Left kidney (tissue), 8 donors: ENCODE measurements around the gene ARL14EP. TPM values are rescaled to one million over a fixed set of nuclear protein-coding genes. Genes with fewer than 3 reads are reported as not detected.
A peak's percentile ranks its signal among the peaks of the same experiment; 100 is the strongest.

Experiments
- DNase-seq: peaks from one replicate; pipeline ENCODE4 v3.0.0-alpha.2; 2013
- long read RNA-seq, 8 donors: transcript quantifications; one replicate each; lab custom pipeline, GENCODE V29; 2026
- polyA plus RNA-seq: library from polyadenylated mRNA; unstranded; fragments of 120-200 nt; gene quantifications from one replicate; pipeline ENCODE4 v1.2.1, GENCODE V29; 2013; ENCODE audit not compliant: insufficient read length

The ARL14EP gene
- 58.2 TPM for polyA plus RNA-seq
- long read RNA-seq, donor 1, transcript ARL14EP-201 (4 exons, 2,430 nt), result major isoform, 12 of 26 reads
- long read RNA-seq, donor 1, transcript ARL14EP-203 (2 exons, 587 nt), result minor isoform, 8 of 26 reads
- long read RNA-seq, donor 1, partial matches to known transcripts, result 5 of 26 reads
- long read RNA-seq, donor 1, other reads (novel, unspliced or antisense), result 0 of 26 reads
- long read RNA-seq, donor 2, transcript ARL14EP-203 (2 exons, 587 nt), result minor isoform, 5 of 16 reads
- long read RNA-seq, donor 2, transcript ARL14EP-201 (4 exons, 2,430 nt), result major isoform, 11 of 16 reads
- long read RNA-seq, donor 2, partial matches to known transcripts, result 0 of 16 reads
- long read RNA-seq, donor 2, other reads (novel, unspliced or antisense), result 0 of 16 reads
- long read RNA-seq, donor 3, transcript ARL14EP-201 (4 exons, 2,430 nt), result major isoform, 15 of 28 reads
- long read RNA-seq, donor 3, partial matches to known transcripts, result 9 of 28 reads
- long read RNA-seq, donor 3, other reads (novel, unspliced or antisense), result 0 of 28 reads
- long read RNA-seq, donor 4, result 0 reads
- long read RNA-seq, donor 5, transcript ARL14EP-201 (4 exons, 2,430 nt), result major isoform, 31 of 35 reads
- long read RNA-seq, donor 5, partial matches to known transcripts, result 0 of 35 reads
- long read RNA-seq, donor 5, other reads (novel, unspliced or antisense), result 0 of 35 reads
- long read RNA-seq, donor 6, transcript ARL14EP-201 (4 exons, 2,430 nt), result major isoform, 14 of 38 reads
- long read RNA-seq, donor 6, transcript ARL14EP-203 (2 exons, 587 nt), result minor isoform, 10 of 38 reads
- long read RNA-seq, donor 6, partial matches to known transcripts, result 13 of 38 reads
- long read RNA-seq, donor 6, other reads (novel, unspliced or antisense), result 0 of 38 reads
- long read RNA-seq, donor 7, transcript ARL14EP-203 (2 exons, 587 nt), result minor isoform, 6 of 20 reads
- long read RNA-seq, donor 7, transcript ARL14EP-201 (4 exons, 2,430 nt), result major isoform, 14 of 20 reads
- long read RNA-seq, donor 7, partial matches to known transcripts, result 0 of 20 reads
- long read RNA-seq, donor 7, other reads (novel, unspliced or antisense), result 0 of 20 reads
- long read RNA-seq, donor 8, transcript ARL14EP-201 (4 exons, 2,430 nt), result major isoform, 17 of 19 reads
- long read RNA-seq, donor 8, partial matches to known transcripts, result 0 of 19 reads
- long read RNA-seq, donor 8, other reads (novel, unspliced or antisense), result 0 of 19 reads

- peak; percentile 95 for DNase-seq
Measured at GRCh38 chr11:30322826-30323710, at the start of gene ARL14EP. TSS of gene ARL14EP (plus strand) at chr11:30323104. CDS start at chr11:30330949, 7,845 bp downstream.

- no peak for DNase-seq
Measured at GRCh38 chr11:30277176-30277575, 45.7 kb upstream of the ARL14EP start.

- no peak for DNase-seq
Measured at GRCh38 chr11:30279796-30280195, 43.1 kb upstream of the ARL14EP start.

DNA sequence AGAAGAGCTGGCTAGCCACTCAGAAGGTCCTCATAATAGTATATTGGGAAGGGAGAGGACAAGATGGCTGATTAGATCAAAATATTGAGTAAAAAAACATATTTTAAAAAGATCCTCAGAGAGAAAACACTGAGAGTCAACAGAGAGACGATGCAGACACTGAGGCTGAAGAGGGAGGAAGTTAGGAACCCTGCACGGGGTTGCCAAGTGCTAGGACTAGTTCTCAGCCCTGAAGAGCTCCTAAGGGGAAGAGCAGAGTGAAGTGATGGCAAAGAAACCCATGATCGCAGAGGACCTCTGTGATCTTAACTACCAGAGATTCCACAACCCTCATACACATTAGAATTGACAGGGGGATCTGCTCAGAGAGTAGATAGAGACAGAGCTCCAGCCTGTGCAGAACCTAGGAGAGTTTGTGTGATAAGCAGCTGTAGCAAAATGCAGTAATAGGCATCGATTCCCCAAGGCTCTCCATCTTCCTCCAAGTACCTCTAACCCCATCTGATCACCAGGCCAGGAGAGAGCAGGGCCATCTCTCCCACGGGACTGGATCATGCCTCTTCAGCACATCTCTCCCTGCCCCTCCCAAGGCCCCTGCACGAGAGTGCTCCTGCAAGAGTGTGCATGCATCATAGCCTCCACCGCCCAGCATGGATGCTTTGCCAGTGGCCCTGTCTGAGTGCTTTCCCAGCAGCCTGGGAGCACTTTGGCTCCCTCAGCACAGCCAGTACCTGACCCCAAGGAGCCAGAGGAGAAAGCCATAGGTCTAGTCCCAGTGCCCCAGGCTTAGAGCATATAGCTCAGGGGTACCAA, 41.2 kb upstream of the ARL14EP start:
- no peak for DNase-seq

DNA sequence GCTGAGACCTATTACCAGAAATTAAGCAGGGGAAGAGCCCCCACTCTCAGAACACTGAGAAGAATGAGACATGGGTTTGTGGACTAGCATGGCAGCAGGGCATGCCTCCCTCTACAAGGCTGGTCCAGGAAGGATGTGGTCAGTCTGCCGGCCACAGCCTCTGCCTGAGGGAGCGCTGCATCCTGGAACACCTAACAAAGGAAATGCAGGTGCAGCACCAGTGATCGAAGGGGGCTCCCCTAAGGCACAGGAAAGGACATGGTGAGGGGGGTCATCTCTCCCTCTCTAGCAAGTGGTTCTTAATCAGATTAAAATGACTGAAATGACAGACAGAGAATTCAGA, 40.6 kb upstream of the ARL14EP start:
- DNase-seq, result no peak

GRCh38 chr11:30284836-30285235, 38.1 kb upstream of the ARL14EP start:
- no peak for DNase-seq

DNA sequence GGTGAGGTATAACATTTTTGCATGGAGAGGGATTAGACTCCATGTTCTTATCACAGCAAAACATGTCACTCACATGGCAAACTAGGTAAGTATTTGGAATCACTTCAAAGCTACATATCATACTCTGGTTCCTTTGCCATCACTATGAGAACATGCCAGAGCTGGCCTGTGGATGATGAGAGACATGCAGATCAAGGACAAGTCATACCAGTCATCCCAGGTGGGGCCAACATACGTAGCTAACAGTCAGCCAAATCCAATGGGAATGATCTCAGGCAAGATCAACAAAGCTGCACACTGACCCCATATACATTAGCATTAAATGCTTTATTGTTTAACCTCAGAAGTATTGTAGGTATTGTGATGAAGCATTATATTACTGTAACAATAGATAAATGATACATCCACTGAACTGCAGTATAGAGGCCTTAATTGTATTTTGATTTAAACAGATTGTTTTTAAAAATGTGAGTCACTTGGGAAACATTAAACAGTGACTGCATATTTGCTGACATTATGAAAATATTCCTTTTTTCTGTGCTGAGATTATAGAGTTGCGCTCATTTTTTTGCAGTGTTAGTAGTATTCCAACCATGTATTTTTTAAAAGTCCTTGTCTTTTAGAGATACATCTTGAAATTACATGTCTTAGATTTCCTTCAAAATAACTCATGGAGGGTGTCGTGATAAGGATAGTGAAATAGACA, 37.3 kb upstream of the ARL14EP start:
- no peak for DNase-seq

GRCh38 chr11:30291331-30291730, 31.6 kb upstream of the ARL14EP start:
- no peak for DNase-seq

- DNase-seq, result no peak
Measured at GRCh38 chr11:30292545-30292944, 30.4 kb upstream of the ARL14EP start.

DNA sequence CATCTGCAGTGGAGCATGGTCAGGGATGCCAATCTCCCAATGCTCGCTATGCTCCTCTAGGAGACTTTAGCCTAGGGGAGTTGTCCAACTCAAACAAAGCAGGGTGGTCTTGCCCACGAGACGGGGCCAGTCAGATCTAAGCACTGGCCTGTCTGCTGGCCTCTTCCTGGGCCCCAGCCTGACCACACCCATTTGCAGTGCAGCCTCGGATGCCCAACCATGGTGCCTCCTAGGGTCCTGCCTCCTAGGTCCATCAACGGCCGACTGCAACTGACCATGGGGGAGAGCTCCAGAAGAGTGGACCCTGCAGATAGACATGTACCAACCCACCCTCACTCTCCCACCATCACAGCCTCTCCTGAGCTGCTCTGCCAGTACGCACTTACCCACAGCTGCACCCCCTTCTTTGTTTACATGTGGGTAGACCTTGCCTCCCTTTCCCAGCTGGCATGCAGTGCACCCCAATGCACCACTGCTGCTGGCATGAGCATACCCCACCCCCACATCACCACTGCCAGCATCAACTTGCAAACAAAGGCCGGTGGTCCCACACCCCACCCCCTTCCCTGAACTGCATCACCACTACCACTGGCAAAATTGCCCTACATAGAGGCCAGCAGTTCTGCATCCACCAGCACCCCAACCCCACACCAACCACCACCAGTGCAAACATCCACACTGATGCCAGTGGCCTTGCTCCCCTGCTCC, 27.6 kb upstream of the ARL14EP start:
- DNase-seq, result no peak

GRCh38 chr11:30304620-30305019, 18.3 kb upstream of the ARL14EP start:
- no peak for DNase-seq

DNA sequence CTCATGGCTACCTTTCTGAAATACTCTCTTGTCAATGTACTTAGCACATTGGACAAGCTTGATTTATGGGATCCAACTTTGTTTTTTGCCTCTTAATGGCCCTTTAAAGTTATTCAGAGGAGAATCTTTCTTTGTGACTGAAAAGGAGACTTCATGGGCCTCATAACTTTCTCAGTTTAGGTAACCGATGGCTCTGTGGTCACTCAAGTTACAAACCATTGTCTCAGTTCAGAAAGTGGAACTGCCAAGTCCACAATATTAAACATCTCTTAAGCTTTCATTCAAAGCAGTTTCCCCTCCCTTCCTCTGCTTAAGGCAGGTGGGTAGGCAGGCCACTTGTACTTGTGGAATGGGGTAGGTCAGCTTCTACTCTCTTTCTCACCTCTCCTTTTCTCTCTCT, 12.3 kb upstream of the ARL14EP start:
- DNase-seq, result no peak

DNA sequence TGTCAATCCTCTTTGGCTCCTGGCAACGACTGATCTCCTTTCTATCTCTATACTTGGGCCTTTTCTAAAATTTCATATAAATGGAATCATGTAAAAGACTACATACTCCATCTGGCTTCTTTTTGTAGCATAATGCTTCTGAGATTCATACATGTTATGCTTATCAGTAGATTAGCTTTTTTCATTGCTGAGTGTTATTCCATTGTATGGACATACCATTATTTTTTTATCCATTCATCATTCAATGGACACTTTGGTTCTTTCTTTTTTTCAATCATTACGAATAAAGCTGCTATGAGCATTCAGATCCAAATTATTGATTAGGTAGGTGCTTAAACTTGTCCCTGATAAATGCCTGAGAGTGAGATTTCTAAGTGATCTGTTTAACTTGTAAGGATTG, 11.7 kb upstream of the ARL14EP start:
- no peak for DNase-seq

GRCh38 chr11:30312243-30312642, 10.7 kb upstream of the ARL14EP start:
- no peak for DNase-seq

DNA sequence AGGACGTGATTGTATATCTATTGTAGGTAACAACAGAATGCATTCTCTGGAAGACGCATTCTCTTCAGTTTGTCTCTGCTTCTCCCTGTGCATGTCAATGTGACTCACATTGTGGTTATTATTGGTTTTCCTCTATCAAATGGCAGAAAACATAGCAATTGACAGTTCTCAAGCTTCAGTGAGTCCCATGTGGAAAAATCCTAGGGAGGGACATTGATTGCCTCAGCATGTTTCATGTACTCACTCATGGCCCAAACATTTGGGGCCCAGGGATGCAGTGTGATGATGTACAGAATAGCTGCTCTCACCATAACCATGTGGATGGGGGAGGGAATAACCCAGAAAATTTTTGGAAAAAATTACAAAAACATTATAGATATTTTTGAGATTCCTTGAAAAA, 9.3 kb upstream of the ARL14EP start:
- no peak for DNase-seq

GRCh38 chr11:30314625-30315024, 8.3 kb upstream of the ARL14EP start:
- no peak for DNase-seq

DNA sequence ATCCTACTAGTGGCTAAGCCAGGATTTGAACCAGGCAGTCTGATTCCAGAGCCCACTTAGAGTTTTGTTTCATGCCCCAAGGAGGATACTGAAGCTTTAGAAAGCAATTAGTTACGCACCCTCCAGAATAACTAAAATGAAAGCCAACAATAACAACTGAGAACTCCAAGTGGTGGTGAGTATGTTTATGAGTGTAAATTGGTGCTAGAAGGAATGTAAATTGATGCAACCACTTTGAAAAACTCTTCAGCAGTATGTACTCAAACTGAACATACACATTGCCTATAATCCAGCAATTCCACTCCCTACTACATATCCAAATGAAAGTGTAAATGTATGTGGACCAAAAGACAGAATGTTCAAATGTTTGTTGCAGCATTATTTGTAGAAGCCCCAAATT, 6.7 kb upstream of the ARL14EP start:
- no peak for DNase-seq

GRCh38 chr11:30317030-30317429, 5.9 kb upstream of the ARL14EP start:
- DNase-seq, result no peak

- DNase-seq, result no peak
Measured at GRCh38 chr11:30321321-30321720, 1.6 kb upstream of the ARL14EP start.
